HepG2 (cell line): ENCODE measurements around the gene FNDC8. TPM values are rescaled to one million over a fixed set of nuclear protein-coding genes. Genes with fewer than 3 reads are reported as not detected.

ENCODE experiments used
- ATAC-seq: fragments of 200-7000 bp; cut with Tn5 transposase; 3 replicates; pipeline ENCODE4 v1.9.1; 2020; ENCODE audit warnings: mild to moderate bottlenecking, moderate library complexity
- BruUV-seq: library from RNA; stranded (reverse); fragments of 400-500 nt; replicated peaks from 2 replicates; lab custom pipeline; 2021; lab: Mats Ljungman, UMichigan
- CTCF ChIA-PET: fragments of 300-600 bp; formaldehyde crosslinking; extraction: SDS; loops from one replicate; lab custom pipeline; 2021; ENCODE audit warnings: low total read pairs, inconsistent platforms, low intra/inter-chr PET ratio; lab: Yijun Ruan, JAX
- POLR2A ChIA-PET: fragments of 350-600 bp; sonication (Branson Sonifier 250); formaldehyde crosslinking; loops from one replicate; lab custom pipeline; 2020; ENCODE audit warnings: antibody characterized with exemption, inconsistent platforms; lab: Yijun Ruan, JAX
- DNase-seq: peaks from one replicate; pipeline ENCODE4 v3.0.0-alpha.2; 2015; ENCODE audit warnings: low spot score
- FAIRE-seq: peaks from 3 replicates; lab custom pipeline; 2011; peaks lifted over from hg19 to GRCh38; lab: Jason Lieb, UNC
- H2AFZ ChIP-seq: one replicate; pipeline ENCODE4 v1.6.1; 2011; ENCODE audit warnings: low read length, inconsistent platforms
- H3K27ac ChIP-seq: fragments of 300-600 bp; 3 replicates; pipeline ENCODE4 v1.8.0; 2011; ENCODE audit warnings: mixed run types, mild to moderate bottlenecking, mixed read lengths, low read length, inconsistent platforms; ENCODE audit not compliant: insufficient read depth; ENCODE audit errors: extremely low read length
- H3K27me3 ChIP-seq, 2 experiments: fragments of 200-600 bp in 1 of 2; 2 replicates in 1 of 2; 3 replicates in 1 of 2; pipeline versions ENCODE4 v1.6.0 to v1.8.0; 2011; ENCODE audit warnings: low read length in 2 of 2, mild to moderate bottlenecking in 2 of 2, moderate library complexity in 2 of 2, inconsistent platforms in 1 of 2; ENCODE audit not compliant: insufficient read depth in 2 of 2, control insufficient read depth in 1 of 2
- H3K36me3 ChIP-seq, 2 experiments: fragments of 200-600 bp in 1 of 2; replicated peaks in 1 of 2; 2 replicates in 1 of 2; 3 replicates in 1 of 2; pipeline versions ENCODE4 v1.5.1 to v1.8.0; 2011; ENCODE audit warnings: low read length in 2 of 2, inconsistent platforms in 1 of 2; ENCODE audit not compliant: insufficient read depth in 2 of 2, control insufficient read depth in 1 of 2
- H3K4me1 ChIP-seq: 2 replicates; pipeline ENCODE4 v1.5.1; 2012; ENCODE audit warnings: low read length, inconsistent platforms; ENCODE audit not compliant: insufficient read depth
- H3K4me2 ChIP-seq: 2 replicates; pipeline ENCODE4 v1.6.0; 2011; ENCODE audit warnings: low read depth, low read length, inconsistent platforms
- H3K4me3 ChIP-seq, 3 experiments: fragments of 200-600 bp in 1 of 3; sonication (generic), shearing (Covaris generic) in 1 of 3; replicated peaks in 1 of 3; 2 replicates each; pipeline ENCODE4 v1.5.1; 2011 to 2016; ENCODE audit warnings: low read length in 3 of 3, inconsistent platforms in 2 of 3, low read depth in 2 of 3, mild to moderate bottlenecking in 2 of 3, control low read depth in 1 of 3, mixed read lengths in 1 of 3; ENCODE audit not compliant: insufficient read depth in 1 of 3
- H3K79me2 ChIP-seq: one replicate; pipeline ENCODE4 v1.6.1; 2011; ENCODE audit warnings: low read length, inconsistent platforms; ENCODE audit not compliant: insufficient read depth
- H3K9ac ChIP-seq: 2 replicates; pipeline ENCODE4 v1.6.0; 2011; ENCODE audit warnings: mild to moderate bottlenecking, low read depth, low read length, inconsistent platforms; ENCODE audit not compliant: insufficient read depth
- H3K9me3 ChIP-seq: 2 replicates; pipeline ENCODE4 v1.5.1; 2012; ENCODE audit warnings: mild to moderate bottlenecking, low read length
- H4K20me1 ChIP-seq: 2 replicates; pipeline ENCODE4 v1.6.0; 2011; ENCODE audit warnings: inconsistent platforms, mild to moderate bottlenecking, low read length, moderate library complexity; ENCODE audit not compliant: insufficient read depth
- ATF3 ChIP-seq: sonication (generic); formaldehyde crosslinking; IDR thresholded peaks from 2 replicates; pipeline ENCODE4 v1.4.0; 2020; ENCODE audit warnings: missing genetic modification reagents
- ATF5 ChIP-seq: sonication (generic); formaldehyde crosslinking; IDR thresholded peaks from 2 replicates; pipeline ENCODE4 v1.4.0; 2020; ENCODE audit warnings: mild to moderate bottlenecking, low read depth, missing genetic modification reagents
- BRCA1 ChIP-seq: sonication (generic); formaldehyde crosslinking; IDR thresholded peaks from 2 replicates; pipeline ENCODE4 v1.4.0; 2020; ENCODE audit warnings: missing genetic modification reagents
- DR1 ChIP-seq: sonication (generic); formaldehyde crosslinking; IDR thresholded peaks from 2 replicates; pipeline ENCODE4 v1.8.0; 2021; ENCODE audit warnings: mild to moderate bottlenecking, missing genetic modification reagents, inconsistent platforms
- NPAS2 ChIP-seq: sonication (generic); formaldehyde crosslinking; IDR thresholded peaks from 2 replicates; pipeline ENCODE4 v1.8.0; 2022; ENCODE audit warnings: mild to moderate bottlenecking, missing genetic modification reagents, borderline replicate concordance
- TSC22D2 ChIP-seq: sonication (generic); formaldehyde crosslinking; IDR thresholded peaks from 2 replicates; pipeline ENCODE4 v1.5.1; 2020; ENCODE audit warnings: missing genetic modification reagents, mild to moderate bottlenecking, borderline replicate concordance
- ZFY ChIP-seq: sonication (generic); formaldehyde crosslinking; IDR thresholded peaks from 2 replicates; pipeline ENCODE4 v1.4.0; 2020; ENCODE audit warnings: missing genetic modification reagents
- ZNF691 ChIP-seq: sonication (generic); formaldehyde crosslinking; IDR thresholded peaks from 2 replicates; pipeline ENCODE4 v1.4.0; 2020; ENCODE audit warnings: missing genetic modification reagents, low read depth, mild to moderate bottlenecking, borderline replicate concordance
- ZNF724P ChIP-seq: sonication (generic); formaldehyde crosslinking; IDR thresholded peaks from 2 replicates; pipeline ENCODE4 v1.8.0; 2022; ENCODE audit warnings: missing genetic modification reagents, borderline replicate concordance
- WGBS: methylation state at CpG from one replicate; pipeline ENCODE4 v1.1.6; 2017; ENCODE audit warnings: low lambda C conversion rate; 5-methylcytosine and 5-hydroxymethylcytosine counted together
- in situ Hi-C: cut with HindIII; loops from 2 replicates; pipeline ENCODE4 v1.10.0; 2017; ENCODE audit warnings: low pct_unique_long_range_greater_than_20kb; ENCODE audit not compliant: extremely low pct_ligation_motif_present
- intact Hi-C: fragments of 100-400 bp; cut with micrococcal nuclease; formaldehyde crosslinking; loops from one replicate; pipeline ENCODE4 v1.10.0; 2022; ENCODE audit not compliant: unreplicated experiment
- polyA plus RNA-seq, 8 experiments: library from polyadenylated mRNA; depleted of rRNA in 3 of 8; stranded (reverse) in 7 of 8; unstranded in 1 of 8; fragments of >200 nt; fragmentation: Illumina TruSeq in 4 of 8; extraction: Trizol in 4 of 8; gene quantifications; 2 replicates each; pipeline versions ENCODE4 v1.2.1 to v1.2.3, GENCODE V29; 2011 to 2016; ENCODE audit warnings: low read depth in 4 of 8, missing spikeins in 1 of 8, mixed read lengths in 1 of 8; ENCODE audit not compliant: insufficient read depth in 1 of 8
- total RNA-seq, 5 experiments: library from RNA; depleted of rRNA; stranded (reverse); fragments of >200 nt; fragmentation: Illumina TruSeq; extraction: Trizol; gene quantifications; 2 replicates each; pipeline ENCODE4 v1.2.3, GENCODE V29; 2016; ENCODE audit warnings: low read depth in 1 of 5

Gene FNDC8
- total and polyA plus RNA-seq, 2 of the 13 experiments (the other 11 are each of a cell fraction or from before 2014, with no cell fraction given): not detected

GRCh38 chr17:35146214-35146833 lies 24.9 kb downstream of the FNDC8 start (continued):
- TF ChIP-seq ATF5: no peak
- no peak for TF ChIP-seq TSC22D2
- TF ChIP-seq ZNF724P (CRISPR knock-in tag): no peak
- TF ChIP-seq ATF3 (CRISPR knock-in tag): no peak
- no peak for TF ChIP-seq BRCA1 (CRISPR knock-in tag)

GRCh38 chr17:35147375-35147905 lies 26.0 kb downstream of the FNDC8 start, which contains the start of gene UNC45B:
UNC45B (plus strand) TSS chr17:35147817; CDS start chr17:35148264, 447 bp downstream.
- no peak within 1 kb of the TSS for H3K4me3 ChIP-seq
- H3K4me2 ChIP-seq: no peak within 1 kb of the TSS
- peaks cover 8 to 34% of the 10 kb centered on the region in 2 experiments; a peak in 3 of 5 replicates for H3K27me3 ChIP-seq
- in situ Hi-C loops: no loop called here
- FAIRE-seq (no peak), ATAC-seq (no peak; the same call in 2 of the 3 replicates), DNase-seq (no peak)
- H3K9ac ChIP-seq: no peak within 1 kb of the TSS
- H2AFZ ChIP-seq: no peak within 1 kb of the TSS
- H3K36me3 ChIP-seq: no peaks in the 10 kb centered on the region
- no peak within 1 kb of the TSS for H3K27ac ChIP-seq
- BruUV-seq: no TSS peak
- H3K79me2 ChIP-seq: no peaks in the 10 kb centered on the region
- H4K20me1 ChIP-seq: no peaks in the 10 kb centered on the region
- POLR2A ChIA-PET: interaction anchor here (1.3 kb wide), 1 partner anchor 17 kb away, joined by 4 read pairs; no protein-coding TSS in a partner anchor
- peaks cover 31% of the 10 kb centered on the region for H3K4me1 ChIP-seq
- intact Hi-C loops: no loop called here
- TF ChIP-seq DR1 (CRISPR knock-in tag) (no peak), ZNF691 (CRISPR knock-in tag) (no peak), ZFY (CRISPR knock-in tag) (no peak), NPAS2 (no peak)
- H3K9me3 ChIP-seq: no peaks in the 10 kb centered on the region
- 46% methylated on average over 2 of the region's 4 CpGs for WGBS
- CTCF ChIA-PET: no interaction called here
